K562 (cell line): ENCODE measurements around the gene SETD1B. TPM values are rescaled to one million over a fixed set of nuclear protein-coding genes. Genes with fewer than 3 reads are reported as not detected.

Source experiments
- ATAC-seq: fragments of 200-7000 bp; cut with Tn5 transposase; 3 replicates; pipeline ENCODE4 v1.9.1; 2020; ENCODE audit warnings: moderate library complexity
- BruUV-seq: library from RNA; stranded (reverse); fragments of 400-500 nt; replicated peaks from 2 replicates; lab custom pipeline; 2021; lab: Mats Ljungman, UMichigan
- CTCF ChIA-PET: fragments of 300-600 bp; formaldehyde crosslinking; extraction: SDS; loops from one replicate; lab custom pipeline; 2021; ENCODE audit warnings: low intra/inter-chr PET ratio; lab: Yijun Ruan, JAX
- POLR2A ChIA-PET: fragments of 300-600, 350-650 bp; sonication (Branson Sonifier 250); formaldehyde crosslinking; extraction: SDS; loops from one replicate; lab custom pipeline; 2021; ENCODE audit warnings: antibody characterized with exemption, inconsistent platforms; lab: Yijun Ruan, JAX
- DNase-seq, 4 experiments: peaks; one replicate each; pipeline versions ENCODE4 v3.0.0 to v3.0.0-alpha.2; 2011 to 2018; ENCODE audit warnings: low spot score in 3 of 4, mixed read lengths in 3 of 4; ENCODE audit errors: extremely low read depth in 1 of 4
- FAIRE-seq: peaks from 2 replicates; lab custom pipeline; 2011; peaks lifted over from hg19 to GRCh38; lab: Jason Lieb, UNC
- H2AFZ ChIP-seq: 2 replicates; pipeline ENCODE4 v1.6.0; 2011; ENCODE audit warnings: low read depth, low read length, control low read depth, inconsistent platforms
- H3K27ac ChIP-seq: fragments of 200-600 bp; 3 replicates; pipeline ENCODE4 v1.8.0; 2011; ENCODE audit warnings: low read depth, mild to moderate bottlenecking, control low read depth, inconsistent platforms, low read length, moderate library complexity, mixed read lengths; ENCODE audit errors: extremely low read depth
- H3K27me3 ChIP-seq, 2 experiments: fragments of 300-600 bp in 1 of 2; 2 replicates in 1 of 2; 3 replicates in 1 of 2; pipeline versions ENCODE4 v1.6.0 to v1.8.0; 2011; ENCODE audit warnings: inconsistent platforms in 2 of 2, low read length in 2 of 2, mild to moderate bottlenecking in 1 of 2, mixed read lengths in 1 of 2, moderate library complexity in 1 of 2; ENCODE audit not compliant: control insufficient read depth in 2 of 2, insufficient read depth in 2 of 2
- H3K36me3 ChIP-seq: fragments of 300-600 bp; 3 replicates; pipeline ENCODE4 v1.8.0; 2011; ENCODE audit warnings: mild to moderate bottlenecking, low read length, inconsistent platforms; ENCODE audit not compliant: control insufficient read depth, insufficient read depth
- H3K4me1 ChIP-seq, 2 experiments: fragments of 200-600 bp in 1 of 2; replicated peaks in 1 of 2; 2 replicates in 1 of 2; 3 replicates in 1 of 2; pipeline versions ENCODE4 v1.5.1 to v1.8.0; 2011; ENCODE audit warnings: inconsistent platforms in 2 of 2, low read length in 2 of 2, mild to moderate bottlenecking in 1 of 2, mixed read lengths in 1 of 2, moderate library complexity in 1 of 2; ENCODE audit not compliant: control insufficient read depth in 2 of 2, insufficient read depth in 2 of 2
- H3K4me2 ChIP-seq: 2 replicates; pipeline ENCODE4 v1.6.1; 2011; ENCODE audit warnings: low read length, control low read depth, inconsistent platforms, mixed read lengths; ENCODE audit not compliant: insufficient read depth
- H3K4me3 ChIP-seq: fragments of 200-600 bp; sonication (generic), shearing (Covaris generic); 2 replicates; pipeline ENCODE4 v1.5.1; 2016; ENCODE audit warnings: control low read depth, inconsistent platforms
- H3K79me2 ChIP-seq: fragments of 200-600 bp; 3 replicates; pipeline ENCODE4 v1.8.0; 2011; ENCODE audit warnings: low read length, inconsistent platforms; ENCODE audit not compliant: control insufficient read depth, insufficient read depth
- H3K9ac ChIP-seq, 2 experiments: 2 replicates each; pipeline versions ENCODE4 v1.6.0 to v1.6.1; 2011; ENCODE audit warnings: low read depth in 2 of 2, low read length in 2 of 2, control low read depth in 1 of 2, inconsistent platforms in 1 of 2, mild to moderate bottlenecking in 1 of 2, mixed read lengths in 1 of 2; ENCODE audit not compliant: insufficient read depth in 1 of 2
- H3K9me1 ChIP-seq: one replicate; pipeline ENCODE4 v1.6.0; 2011; ENCODE audit warnings: inconsistent platforms, mild to moderate bottlenecking, low read length, moderate library complexity; ENCODE audit not compliant: control insufficient read depth, insufficient read depth
- H3K9me3 ChIP-seq: replicated peaks from 2 replicates; pipeline ENCODE4 v1.5.1; 2011; ENCODE audit warnings: low read depth, low read length, inconsistent platforms; ENCODE audit not compliant: control insufficient read depth, insufficient read depth
- H4K20me1 ChIP-seq: replicated peaks from 2 replicates; pipeline ENCODE4 v1.6.1; 2011; ENCODE audit warnings: low read length, inconsistent platforms, mixed read lengths; ENCODE audit not compliant: control insufficient read depth, insufficient read depth
- LCOR ChIP-seq: sonication (generic); formaldehyde crosslinking; IDR thresholded peaks from 2 replicates; pipeline ENCODE4 v1.8.0; 2022; ENCODE audit warnings: mild to moderate bottlenecking, missing genetic modification reagents
- MYC ChIP-seq, 2 experiments: fragments of 250-450 bp in 1 of 2; sonication (Bioruptor Pico) in 1 of 2; IDR thresholded peaks; 2 replicates each; pipeline versions ENCODE4 v1.5.1 to v1.6.1; 2012 to 2021; ENCODE audit warnings: low read depth in 2 of 2, borderline replicate concordance in 1 of 2, improper control_type of control experiment in 1 of 2, low read length in 1 of 2, mild to moderate bottlenecking in 1 of 2, moderate library complexity in 1 of 2
- RNF2 ChIP-seq: sonication (generic); IDR thresholded peaks from 2 replicates; pipeline ENCODE4 v1.6.1; 2016
- WGBS: fragments of 100-300 bp; shearing (Covaris generic); methylation state at CpG from one replicate; pipeline ENCODE4 v1.1.6; 2016; ENCODE audit warnings: low coverage, mixed read lengths; ENCODE audit not compliant: insufficient coverage; ENCODE audit errors: missing lambda C conversion rate; 5-methylcytosine and 5-hydroxymethylcytosine counted together
- in situ Hi-C: fragments of 300-500 bp; cut with MboI; formaldehyde crosslinking; loops from 4 replicates; pipeline ENCODE4 v1.15.0; 2018; ENCODE audit warnings: inconsistent platforms, mixed read lengths
- intact Hi-C: fragments of 100-400 bp; cut with micrococcal nuclease; formaldehyde crosslinking; loops from 2 replicates; pipeline ENCODE4 v1.14.2; 2022
- polyA plus RNA-seq, 8 experiments: library from polyadenylated mRNA; depleted of rRNA in 4 of 8; stranded (reverse) in 5 of 8; unstranded in 3 of 8; fragments of >200 nt; fragmentation: Nextera tagmentation in 2 of 8; fragmentation: Illumina TruSeq in 1 of 8; extraction: Ambion mirVana in 2 of 8; extraction: Trizol in 1 of 8; gene quantifications; 2 replicates each; pipeline versions ENCODE4 v1.2.1 to v1.2.3, GENCODE V29; 2011 to 2014; ENCODE audit warnings: inconsistent platforms in 1 of 8, missing spikeins in 1 of 8
- total RNA-seq, 7 experiments: library from RNA; depleted of rRNA in 6 of 7; stranded (reverse); fragments of >200 nt in 6 of 7; fragmentation: Illumina TruSeq in 2 of 7; extraction: Trizol in 2 of 7; gene quantifications; 2 replicates each; pipeline versions ENCODE4 v1.2.1 to v1.2.3, GENCODE V29; 2011 to 2021; ENCODE audit warnings: low replicate concordance in 1 of 7
- TF ChIP-seq, protein P1 (sequence below): fragments of 150-350 bp; IDR thresholded peaks from 2 replicates; pipeline ENCODE4 v1.6.1; 2014; ENCODE audit warnings: low read depth, mild to moderate bottlenecking, low read length, borderline replicate concordance
- TF ChIP-seq, protein P2 (sequence below), 2 experiments: fragments of 150-350 bp in 1 of 2; IDR thresholded peaks; 2 replicates each; pipeline ENCODE4 v1.6.1; 2012 to 2016; ENCODE audit warnings: low read depth in 2 of 2, low read length in 2 of 2, mild to moderate bottlenecking in 1 of 2, moderate library complexity in 1 of 2

Gene SETD1B
- total and polyA plus RNA-seq, 9 of the 15 experiments (the other 6 are each of a cell fraction or from before 2014, with no cell fraction given) = 0.48 to 26.6 (median 2.3) TPM

DNA sequence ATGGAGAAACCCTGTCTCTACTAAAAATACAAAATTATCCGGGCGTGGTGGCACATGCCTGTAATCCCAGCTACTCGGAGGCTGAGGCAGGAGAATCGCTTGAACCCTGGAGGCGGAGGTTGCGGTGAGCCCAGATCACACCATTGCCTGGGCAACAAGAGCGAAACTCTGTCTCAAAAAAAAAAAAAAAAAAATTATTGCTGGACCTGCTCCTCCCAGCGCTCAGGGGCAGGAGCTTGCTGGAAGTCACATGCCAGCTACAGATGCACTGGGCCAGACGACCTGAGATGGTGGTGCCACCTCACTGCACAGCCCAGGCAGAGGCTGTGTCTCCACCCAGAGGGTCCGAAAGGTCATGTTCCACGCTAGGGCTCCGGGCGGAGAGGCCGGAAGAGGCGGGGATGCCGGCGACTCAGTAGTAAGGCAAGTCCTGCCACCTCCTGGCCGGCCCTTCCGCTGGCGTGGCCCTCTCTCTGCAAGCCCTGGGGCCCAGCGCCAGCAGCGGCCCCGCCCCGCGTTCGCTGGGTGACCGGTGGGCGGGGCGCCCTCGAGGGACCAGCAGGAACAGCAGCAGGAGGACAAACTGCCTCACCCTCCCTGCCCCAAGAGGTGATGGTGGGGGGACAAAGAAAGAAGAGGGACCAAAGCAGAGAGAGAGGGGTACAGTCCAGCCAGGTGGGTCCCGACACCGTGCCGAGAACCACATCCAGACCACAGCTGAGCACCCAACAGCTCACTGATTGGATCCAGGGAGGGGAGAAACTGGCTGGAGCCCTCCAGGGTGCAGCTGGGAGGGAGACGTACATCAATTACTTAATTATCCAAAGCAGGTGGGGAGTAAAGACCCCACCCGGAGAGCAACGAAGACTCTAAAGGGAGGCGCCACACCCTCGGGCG, 6.7 kb upstream of the SETD1B start (continued):
- TF ChIP-seq MYC (IDR thresholded peaks at IDR 0.05; ENCODE audit: low read depth, low read length) (peak; percentile 87), MYC (CRISPR knock-in tag; IDR thresholded peaks at IDR 0.05; ENCODE audit: borderline replicate concordance, low read depth) (no peak), LCOR (CRISPR knock-in tag) (peak; percentile 79; the same call in 1 of the 2 replicates), RNF2 (peak; percentile 77)

DNA sequence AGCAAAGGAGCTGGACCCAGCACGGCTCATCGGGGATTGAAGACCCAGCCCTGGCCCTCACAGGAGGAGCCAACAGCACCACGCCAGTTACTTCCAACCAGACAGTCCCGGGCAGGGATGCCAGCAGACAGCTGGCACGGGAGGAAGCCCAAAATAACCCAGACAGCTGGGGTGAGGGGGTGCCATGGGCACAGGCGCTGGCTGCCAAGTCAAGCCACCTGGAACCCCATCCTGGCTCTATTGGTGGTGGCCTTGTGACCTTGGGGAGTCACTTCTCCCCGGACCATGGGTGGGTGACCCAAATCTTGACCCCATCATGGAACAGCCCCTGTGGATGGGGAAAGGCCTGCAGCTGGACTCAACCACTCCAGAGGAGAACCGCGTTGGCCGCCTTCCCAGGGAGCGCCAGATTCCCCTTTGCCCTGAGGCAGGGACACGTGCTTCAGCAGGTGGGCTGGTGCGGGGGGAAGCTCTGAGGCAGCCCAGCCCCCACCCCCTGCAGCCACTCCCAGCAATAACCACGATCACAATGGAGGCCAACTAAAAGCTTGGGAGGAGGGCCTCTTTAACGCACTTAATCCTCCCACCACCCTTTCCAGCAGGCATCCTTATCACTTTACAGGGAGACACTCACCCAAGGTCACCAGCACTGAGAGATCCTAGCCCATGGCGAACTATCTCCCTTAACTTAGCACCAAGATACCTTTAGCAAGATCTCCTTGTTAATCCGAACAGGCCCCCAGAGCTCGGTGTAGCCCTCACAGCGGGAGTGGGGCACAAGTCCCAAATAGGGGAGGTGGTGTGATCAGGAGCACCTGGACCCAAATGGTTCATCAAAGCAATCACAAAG, 5.6 kb upstream of the SETD1B start:
- in situ Hi-C loops (loop anchor here (5.0 kb wide), 1 partner anchor 89 kb away; the partner anchor contains the start of gene PSMD9), intact Hi-C loops (no loop called here)
- Histone ChIP-seq H3K4me2 (peak overlapping the region; percentile 91), H3K4me1 (peaks cover 40 to 82% of the 10 kb centered on the region in 2 experiments), H3K9me1 (no peaks in the 10 kb centered on the region), H3K9me3 (no peaks in the 10 kb centered on the region), H4K20me1 (no peaks in the 10 kb centered on the region), H3K79me2 (peaks cover 77% of the 10 kb centered on the region), H3K27me3 (no peaks in the 10 kb centered on the region), H3K27ac (peak overlapping the region; percentile 89), H3K36me3 (peaks cover 33% of the 10 kb centered on the region), H2AFZ (no peak overlapping the region), H3K9ac (peak overlapping the region; percentile 77 to 92), H3K4me3 (peak overlapping the region; percentile 32)
- BruUV-seq = no TSS peak
- DNase-seq (peak in 3 of 4 experiments; percentile 43 to 85 (median 65)), FAIRE-seq (peak; percentile 92), ATAC-seq (no peak)
- ChIA-PET POLR2A (interaction anchor here (0.5 to 9.4 kb wide), 12 partner anchors 10 to 350 kb away, joined by 3 to 194 read pairs (median 4); partner anchors contain the start of gene SETD1B), CTCF (interaction anchor here (1.2 to 5.9 kb wide), 3 partner anchors 13 to 101 kb away, joined by 3 to 73 read pairs (median 12); partner anchors contain the start of gene PSMD9)
- WGBS = 8% methylated on average over 19 of the region's 19 CpGs
- TF ChIP-seq, protein P1, sequence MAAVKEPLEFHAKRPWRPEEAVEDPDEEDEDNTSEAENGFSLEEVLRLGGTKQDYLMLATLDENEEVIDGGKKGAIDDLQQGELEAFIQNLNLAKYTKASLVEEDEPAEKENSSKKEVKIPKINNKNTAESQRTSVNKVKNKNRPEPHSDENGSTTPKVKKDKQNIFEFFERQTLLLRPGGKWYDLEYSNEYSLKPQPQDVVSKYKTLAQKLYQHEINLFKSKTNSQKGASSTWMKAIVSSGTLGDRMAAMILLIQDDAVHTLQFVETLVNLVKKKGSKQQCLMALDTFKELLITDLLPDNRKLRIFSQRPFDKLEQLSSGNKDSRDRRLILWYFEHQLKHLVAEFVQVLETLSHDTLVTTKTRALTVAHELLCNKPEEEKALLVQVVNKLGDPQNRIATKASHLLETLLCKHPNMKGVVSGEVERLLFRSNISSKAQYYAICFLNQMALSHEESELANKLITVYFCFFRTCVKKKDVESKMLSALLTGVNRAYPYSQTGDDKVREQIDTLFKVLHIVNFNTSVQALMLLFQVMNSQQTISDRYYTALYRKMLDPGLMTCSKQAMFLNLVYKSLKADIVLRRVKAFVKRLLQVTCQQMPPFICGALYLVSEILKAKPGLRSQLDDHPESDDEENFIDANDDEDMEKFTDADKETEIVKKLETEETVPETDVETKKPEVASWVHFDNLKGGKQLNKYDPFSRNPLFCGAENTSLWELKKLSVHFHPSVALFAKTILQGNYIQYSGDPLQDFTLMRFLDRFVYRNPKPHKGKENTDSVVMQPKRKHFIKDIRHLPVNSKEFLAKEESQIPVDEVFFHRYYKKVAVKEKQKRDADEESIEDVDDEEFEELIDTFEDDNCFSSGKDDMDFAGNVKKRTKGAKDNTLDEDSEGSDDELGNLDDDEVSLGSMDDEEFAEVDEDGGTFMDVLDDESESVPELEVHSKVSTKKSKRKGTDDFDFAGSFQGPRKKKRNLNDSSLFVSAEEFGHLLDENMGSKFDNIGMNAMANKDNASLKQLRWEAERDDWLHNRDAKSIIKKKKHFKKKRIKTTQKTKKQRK = no peak
- TF ChIP-seq, protein P2, sequence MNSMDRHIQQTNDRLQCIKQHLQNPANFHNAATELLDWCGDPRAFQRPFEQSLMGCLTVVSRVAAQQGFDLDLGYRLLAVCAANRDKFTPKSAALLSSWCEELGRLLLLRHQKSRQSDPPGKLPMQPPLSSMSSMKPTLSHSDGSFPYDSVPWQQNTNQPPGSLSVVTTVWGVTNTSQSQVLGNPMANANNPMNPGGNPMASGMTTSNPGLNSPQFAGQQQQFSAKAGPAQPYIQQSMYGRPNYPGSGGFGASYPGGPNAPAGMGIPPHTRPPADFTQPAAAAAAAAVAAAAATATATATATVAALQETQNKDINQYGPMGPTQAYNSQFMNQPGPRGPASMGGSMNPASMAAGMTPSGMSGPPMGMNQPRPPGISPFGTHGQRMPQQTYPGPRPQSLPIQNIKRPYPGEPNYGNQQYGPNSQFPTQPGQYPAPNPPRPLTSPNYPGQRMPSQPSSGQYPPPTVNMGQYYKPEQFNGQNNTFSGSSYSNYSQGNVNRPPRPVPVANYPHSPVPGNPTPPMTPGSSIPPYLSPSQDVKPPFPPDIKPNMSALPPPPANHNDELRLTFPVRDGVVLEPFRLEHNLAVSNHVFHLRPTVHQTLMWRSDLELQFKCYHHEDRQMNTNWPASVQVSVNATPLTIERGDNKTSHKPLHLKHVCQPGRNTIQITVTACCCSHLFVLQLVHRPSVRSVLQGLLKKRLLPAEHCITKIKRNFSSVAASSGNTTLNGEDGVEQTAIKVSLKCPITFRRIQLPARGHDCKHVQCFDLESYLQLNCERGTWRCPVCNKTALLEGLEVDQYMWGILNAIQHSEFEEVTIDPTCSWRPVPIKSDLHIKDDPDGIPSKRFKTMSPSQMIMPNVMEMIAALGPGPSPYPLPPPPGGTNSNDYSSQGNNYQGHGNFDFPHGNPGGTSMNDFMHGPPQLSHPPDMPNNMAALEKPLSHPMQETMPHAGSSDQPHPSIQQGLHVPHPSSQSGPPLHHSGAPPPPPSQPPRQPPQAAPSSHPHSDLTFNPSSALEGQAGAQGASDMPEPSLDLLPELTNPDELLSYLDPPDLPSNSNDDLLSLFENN (IDR thresholded peaks at IDR 0.05; ENCODE audit: low read depth in 2 of 2, low read length in 2 of 2) = no peak
